Chondrocyte (in vitro differentiated cells): ENCODE results near the gene IL17B. TPM values are rescaled to one million over a fixed set of nuclear protein-coding genes. Genes with fewer than 3 reads are reported as not detected.

ENCODE experiments used
- DNase-seq: peaks from one replicate; pipeline ENCODE4 v3.0.0; 2021; ENCODE audit warnings: mixed read lengths, low spot score
- H3K27ac Mint-ChIP-seq: one replicate; pipeline ENCODE4 v1.8.0; 2021; ENCODE audit warnings: mild to moderate bottlenecking, moderate library complexity, mixed read lengths; ENCODE audit not compliant: unreplicated experiment
- H3K27me3 Mint-ChIP-seq: 2 replicates; pipeline ENCODE4 v1.8.0; 2021; ENCODE audit warnings: low read depth, mixed read lengths
- H3K36me3 Mint-ChIP-seq: 2 replicates; pipeline ENCODE4 v1.8.0; 2021; ENCODE audit warnings: low read depth, mixed read lengths
- H3K4me1 Mint-ChIP-seq: 2 replicates; pipeline ENCODE4 v1.8.0; 2021; ENCODE audit warnings: low read depth, mild to moderate bottlenecking, mixed read lengths
- H3K4me3 Mint-ChIP-seq: one replicate; pipeline ENCODE4 v1.8.0; 2021; ENCODE audit warnings: mild to moderate bottlenecking, moderate library complexity, mixed read lengths; ENCODE audit not compliant: unreplicated experiment
- H3K9me3 Mint-ChIP-seq: 2 replicates; pipeline ENCODE4 v1.8.0; 2021; ENCODE audit warnings: low read depth, mixed read lengths
- CTCF ChIP-seq: fragments of 200-600 bp; sonication (generic); IDR thresholded peaks from 2 replicates; pipeline ENCODE4 v1.5.0; 2021; ENCODE audit warnings: antibody characterized with exemption, mild to moderate bottlenecking, moderate library complexity
- total RNA-seq: library from RNA; stranded (reverse); gene quantifications from 3 replicates; pipeline ENCODE4 v1.2.1, GENCODE V29; 2021

Gene IL17B
- total RNA-seq, 1 donor from 2014 or later, result 4.6 TPM

- H3K9me3 Mint-ChIP-seq, result no peaks in the 10 kb centered on the region
- no peaks in the 10 kb centered on the region for H3K27me3 Mint-ChIP-seq
- peak; percentile 55 for DNase-seq
- H3K36me3 Mint-ChIP-seq, result peaks cover 63% of the 10 kb centered on the region
- TF ChIP-seq CTCF, result no peak
- H3K4me3 Mint-ChIP-seq, result peak overlapping the region; percentile 100
- H3K4me1 Mint-ChIP-seq, result peaks cover 71% of the 10 kb centered on the region
- peak overlapping the region; percentile 98 for H3K27ac Mint-ChIP-seq
Measured at GRCh38 chr5:149410071-149410470, 31.0 kb upstream of the IL17B start.

- no peak for TF ChIP-seq CTCF
- no peaks in the 10 kb centered on the region for H3K9me3 Mint-ChIP-seq
- H3K36me3 Mint-ChIP-seq, result peaks cover 56% of the 10 kb centered on the region
- peak overlapping the region; percentile 100 for H3K4me3 Mint-ChIP-seq
- H3K4me1 Mint-ChIP-seq, result peaks cover 71% of the 10 kb centered on the region
- H3K27ac Mint-ChIP-seq, result peak overlapping the region; percentile 98
- H3K27me3 Mint-ChIP-seq, result no peaks in the 10 kb centered on the region
- DNase-seq, result peak; percentile 38
Measured at GRCh38 chr5:149409268-149409948, 30.3 kb upstream of the IL17B start.

GRCh38 chr5:149408252-149409099, 29.4 kb upstream of the IL17B start:
- Mint-ChIP-seq H3K4me3 (peak overlapping the region; percentile 100), H3K4me1 (peaks cover 71% of the 10 kb centered on the region), H3K27me3 (no peaks in the 10 kb centered on the region), H3K9me3 (no peaks in the 10 kb centered on the region), H3K27ac (peak overlapping the region; percentile 98), H3K36me3 (peaks cover 48% of the 10 kb centered on the region)
- TF ChIP-seq CTCF, result no peak
- no peak for DNase-seq

- TF ChIP-seq CTCF, result no peak
- DNase-seq, result no peak
- H3K4me1 Mint-ChIP-seq, result peaks cover 69% of the 10 kb centered on the region
- peak overlapping the region; percentile 98 for H3K27ac Mint-ChIP-seq
- H3K36me3 Mint-ChIP-seq, result peaks cover 39% of the 10 kb centered on the region
- H3K27me3 Mint-ChIP-seq, result no peaks in the 10 kb centered on the region
- peak overlapping the region; percentile 100 for H3K4me3 Mint-ChIP-seq
- H3K9me3 Mint-ChIP-seq, result no peaks in the 10 kb centered on the region
Measured at GRCh38 chr5:149407323-149408251, 28.5 kb upstream of the IL17B start.

- no peak for TF ChIP-seq CTCF
- Mint-ChIP-seq H3K36me3 (peaks cover 37% of the 10 kb centered on the region), H3K4me3 (peak overlapping the region; percentile 100), H3K27me3 (no peaks in the 10 kb centered on the region), H3K4me1 (peaks cover 68% of the 10 kb centered on the region), H3K27ac (peak overlapping the region; percentile 98), H3K9me3 (no peaks in the 10 kb centered on the region)
- no peak for DNase-seq
Measured at GRCh38 chr5:149406979-149407306, 27.9 kb upstream of the IL17B start.
